GM23338 (cell line): ENCODE measurements around the gene ASTN1. TPM values are rescaled to one million over a fixed set of nuclear protein-coding genes. Genes with fewer than 3 reads are reported as not detected.

ENCODE experiments used
- ATAC-seq: fragments of 200-7000 bp; cut with Tn5 transposase; 3 replicates; pipeline ENCODE4 v1.9.1; 2020
- DNase-seq: peaks from one replicate; pipeline ENCODE4 v3.0.0-alpha.2; 2015; ENCODE audit warnings: low spot score
- H2AFZ ChIP-seq: fragments of 200-600 bp; sonication (generic); 2 replicates; pipeline ENCODE4 v1.8.0; 2016; ENCODE audit warnings: antibody characterized with exemption, mild to moderate bottlenecking, moderate library complexity
- H3F3A ChIP-seq: fragments of 200-600 bp; sonication (generic); replicated peaks from 2 replicates; pipeline ENCODE4 v1.8.0; 2017; ENCODE audit warnings: antibody characterized with exemption, mixed run types, low read depth
- H3K27ac ChIP-seq: fragments of 200-600 bp; sonication (generic); 2 replicates; pipeline ENCODE4 v1.6.1; 2016; ENCODE audit warnings: low read depth
- H3K27me3 ChIP-seq: fragments of 200-600 bp; sonication (generic); 2 replicates; pipeline ENCODE4 v1.8.0; 2016; ENCODE audit warnings: mild to moderate bottlenecking, mixed run types, moderate library complexity; ENCODE audit not compliant: insufficient read depth
- H3K36me3 ChIP-seq: fragments of 200-600 bp; sonication (generic); 2 replicates; pipeline ENCODE4 v1.8.0; 2016; ENCODE audit warnings: mild to moderate bottlenecking; ENCODE audit not compliant: insufficient read depth
- H3K4me1 ChIP-seq: fragments of 200-600 bp; sonication (generic); 2 replicates; pipeline ENCODE4 v1.8.0; 2016; ENCODE audit warnings: mild to moderate bottlenecking, moderate library complexity; ENCODE audit not compliant: insufficient read depth
- H3K4me2 ChIP-seq: fragments of 200-600 bp; sonication (generic); 2 replicates; pipeline ENCODE4 v1.7.1; 2017; ENCODE audit warnings: mixed run types
- H3K4me3 ChIP-seq: fragments of 200-600 bp; sonication (generic); 2 replicates; pipeline ENCODE4 v1.6.1; 2016; ENCODE audit warnings: mixed run types
- H3K79me2 ChIP-seq: fragments of 200-600 bp; sonication (generic); replicated peaks from 2 replicates; pipeline ENCODE4 v1.8.0; 2017; ENCODE audit warnings: mild to moderate bottlenecking; ENCODE audit not compliant: insufficient read depth
- H3K9me2 ChIP-seq: fragments of 200-600 bp; sonication (generic); 2 replicates; pipeline ENCODE4 v1.8.0; 2017; ENCODE audit not compliant: insufficient read depth
- H4K20me1 ChIP-seq: fragments of 200-600 bp; sonication (generic); replicated peaks from 2 replicates; pipeline ENCODE4 v1.8.0; 2017; ENCODE audit warnings: mild to moderate bottlenecking; ENCODE audit not compliant: insufficient read depth
- H3K27ac Mint-ChIP-seq: 2 replicates; pipeline ENCODE4 v1.8.0; 2020; ENCODE audit warnings: inconsistent platforms, mild to moderate bottlenecking, moderate library complexity, mixed read lengths
- H3K27me3 Mint-ChIP-seq: 3 replicates; pipeline ENCODE4 v1.8.0; 2022; ENCODE audit warnings: low read depth, mild to moderate bottlenecking, moderate library complexity, mixed read lengths, inconsistent platforms; ENCODE audit not compliant: insufficient read depth, poor library complexity
- H3K36me3 Mint-ChIP-seq: 3 replicates; pipeline ENCODE4 v1.8.0; 2021; ENCODE audit warnings: low read depth, mild to moderate bottlenecking, inconsistent platforms, moderate library complexity, mixed read lengths
- H3K4me1 Mint-ChIP-seq: 3 replicates; pipeline ENCODE4 v1.8.0; 2020; ENCODE audit warnings: mild to moderate bottlenecking, inconsistent platforms, mixed read lengths
- H3K4me3 Mint-ChIP-seq: 3 replicates; pipeline ENCODE4 v1.8.0; 2021; ENCODE audit warnings: moderate library complexity, mild to moderate bottlenecking, inconsistent platforms, mixed read lengths
- H3K9me3 Mint-ChIP-seq: 3 replicates; pipeline ENCODE4 v1.8.0; 2020; ENCODE audit warnings: moderate library complexity, mild to moderate bottlenecking, inconsistent platforms, mixed read lengths
- EZH2 ChIP-seq: fragments of 200-600 bp; sonication (generic); IDR thresholded peaks from one replicate; pipeline ENCODE4 v1.8.0; 2017; ENCODE audit warnings: antibody characterized with exemption, mild to moderate bottlenecking, low read depth; ENCODE audit not compliant: unreplicated experiment
- NANOG ChIP-seq: IDR thresholded peaks from 2 replicates; pipeline ENCODE4 v1.6.1; 2016; ENCODE audit warnings: antibody characterized with exemption, borderline replicate concordance
- POLR2AphosphoS5 ChIP-seq: IDR thresholded peaks from 2 replicates; pipeline ENCODE4 v1.6.1; 2016; ENCODE audit warnings: antibody characterized with exemption, low read depth
- ZNF114 ChIP-seq: fragments of 250-450 bp; sonication (Bioruptor Pico); IDR thresholded peaks from 2 replicates; pipeline ENCODE4 v1.5.0; 2020; ENCODE audit warnings: mild to moderate bottlenecking, moderate library complexity
- ZNF331 ChIP-seq: fragments of 250-450 bp; sonication (Bioruptor Pico); IDR thresholded peaks from 2 replicates; pipeline ENCODE4 v1.5.0; 2020; ENCODE audit warnings: low read depth, mild to moderate bottlenecking, moderate library complexity
- ZNF462 ChIP-seq: fragments of 250-450 bp; sonication (Bioruptor Pico); IDR thresholded peaks from 2 replicates; pipeline ENCODE4 v1.5.0; 2020; ENCODE audit warnings: mild to moderate bottlenecking, moderate library complexity
- polyA plus RNA-seq: library from polyadenylated mRNA; unstranded; fragments of >200 nt; fragmentation: Nextera tagmentation; extraction: Ambion mirVana; gene quantifications from 2 replicates; pipeline ENCODE4 v1.2.1, GENCODE V29; 2016
- total RNA-seq: library from RNA; depleted of rRNA; stranded (reverse); fragments of >200 nt; shearing (Covaris generic); gene quantifications from 2 replicates; pipeline ENCODE4 v1.2.3, GENCODE V29; 2014

The ASTN1 gene
- total and polyA plus RNA-seq, 2 experiments from 2014 or later: 2.0 to 5.2 TPM

DNA sequence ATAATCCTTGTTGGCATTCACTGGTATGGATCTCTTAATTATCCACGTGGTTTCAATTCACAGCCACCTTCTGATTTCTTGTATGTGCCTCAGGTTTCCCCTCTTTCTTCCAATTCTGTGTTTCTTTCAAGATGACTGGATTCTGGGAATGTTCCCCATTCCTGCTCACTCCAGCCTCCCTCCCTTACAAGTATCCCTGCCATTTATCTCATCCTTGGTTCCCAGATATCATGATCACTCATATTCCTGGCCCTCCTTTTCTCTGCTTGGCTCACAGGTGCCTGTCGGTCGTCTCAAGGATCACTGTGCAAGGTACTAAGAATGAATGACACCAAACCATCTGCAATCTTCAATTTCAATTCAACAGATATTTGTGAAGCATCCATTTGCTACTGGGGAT lies 279.2 kb downstream of the ASTN1 start (continued):
- TF ChIP-seq NANOG (no peak), ZNF114 (CRISPR knock-in tag) (no peak), POLR2AphosphoS5 (no peak), EZH2 (no peak)

- Histone ChIP-seq H3K4me3 (no peak overlapping the region), H3K79me2 (no peaks in the 10 kb centered on the region), H3K36me3 (no peaks in the 10 kb centered on the region), H3K9me2 (0 out of 2 replicates have a peak, but pooled peaks cover 6% of the 10 kb centered on the region), H4K20me1 (no peaks in the 10 kb centered on the region), H3K27ac (no peak overlapping the region), H3K4me2 (no peak overlapping the region), H3K27me3 (no peaks in the 10 kb centered on the region), H3K4me1 (no peaks in the 10 kb centered on the region), H3F3A (no peaks in the 10 kb centered on the region), H2AFZ (no peak overlapping the region)
- Mint-ChIP-seq H3K4me1 (no peaks in the 10 kb centered on the region), H3K9me3 (no peaks in the 10 kb centered on the region), H3K36me3 (no peaks in the 10 kb centered on the region), H3K27ac (no peak overlapping the region), H3K4me3 (no peak overlapping the region), H3K27me3 (no peaks in the 10 kb centered on the region)
- DNase-seq (no peak), ATAC-seq (no peak)
- TF ChIP-seq ZNF331 (CRISPR knock-in tag) (no peak), NANOG (no peak), ZNF462 (CRISPR knock-in tag) (no peak)
Observed at GRCh38 chr1:176884911-176885310, 279.6 kb downstream of the ASTN1 start.
